Ovary (tissue), 10 donors: ENCODE measurements around the gene MME. TPM values are rescaled to one million over a fixed set of nuclear protein-coding genes. Genes with fewer than 3 reads are reported as not detected.
A peak's percentile ranks its signal among the peaks of the same experiment; 100 is the strongest.

Experiments
- DNase-seq, 5 donors: peaks; one replicate each; pipeline ENCODE4 v3.0.0-alpha.2; 2019 to 2020
- H3K27ac ChIP-seq, 2 donors: fragments of 200-600 bp; one replicate each; pipeline versions ENCODE4 v1.5.1 to v1.8.0; 2019 to 2022
- H3K27me3 ChIP-seq: fragments of 200-600 bp; one replicate; pipeline ENCODE4 v1.8.0; 2022
- H3K36me3 ChIP-seq: fragments of 200-600 bp; sonication (generic); one replicate; pipeline ENCODE4 v1.5.1; 2019
- H3K4me1 ChIP-seq: one replicate; pipeline ENCODE4 v1.8.1; 2013; ENCODE audit warnings: mild to moderate bottlenecking, moderate library complexity; ENCODE audit not compliant: insufficient read depth
- H3K4me3 ChIP-seq: fragments of 200-600 bp; sonication (generic); one replicate; pipeline ENCODE4 v1.5.1; 2017
- H3K9me3 ChIP-seq, 2 donors: fragments of 200-600 bp in 1 of 2; sonication (generic) in 1 of 2; one replicate each; pipeline versions ENCODE4 v1.5.1 to v1.8.1; 2013 to 2019; ENCODE audit warnings: mild to moderate bottlenecking in 1 of 2, moderate library complexity in 1 of 2
- EP300 ChIP-seq: sonication (generic); formaldehyde crosslinking; IDR thresholded peaks from one replicate; pipeline ENCODE4 v1.6.1; 2017; ENCODE audit warnings: antibody characterized with exemption
- POLR2A ChIP-seq: fragments of 450-650 bp; IDR thresholded peaks from one replicate; pipeline ENCODE4 v1.6.1; 2017; ENCODE audit warnings: antibody characterized with exemption, mild to moderate bottlenecking, moderate library complexity
- WGBS, 3 donors: extraction: QIAGEN DNeasy Blood & Tissue Kit in 1 of 3; methylation state at CpG; one replicate each; pipeline versions ENCODE4 v1.1.5 to v1.1.7; 2013 to 2017; 5-methylcytosine and 5-hydroxymethylcytosine counted together
- intact Hi-C, 4 donors: fragments of 100-400 bp; cut with DNase I; formaldehyde crosslinking; loops; one replicate each; pipeline versions ENCODE4 v1.11.0 to v1.15.1; 2022 to 2023
- long read RNA-seq, 3 donors: library from polyadenylated mRNA in 2 of 3; unstranded in 2 of 3; transcript quantifications; one replicate each; pipeline ENCODE4 v2.0.0 and lab custom pipeline, GENCODE V29; 2021 to 2026
- polyA plus RNA-seq, 2 donors: library from polyadenylated mRNA; stranded (reverse); fragments of 200-250 nt in 1 of 2; fragments of 350-450 nt in 1 of 2; fragmentation: Illumina TruSeq in 1 of 2; extraction: RNeasy Lipid Tissue Mini Kit (QIAGEN cat#74804) in 1 of 2; gene quantifications; one replicate each; pipeline ENCODE4 v1.2.3, GENCODE V29; 2013 to 2014
- total RNA-seq, 7 donors: library from RNA; depleted of rRNA in 2 of 7; stranded (reverse); fragments of >200 nt in 2 of 7; fragmentation: NEBNext Ultra II Directional in 3 of 7; extraction: Animal tissue kit (Norgen Biotek cat#: 25700) in 3 of 7; gene quantifications; one replicate each; pipeline versions ENCODE4 v1.1.0 to v1.2.4, GENCODE V29; 2016 to 2023
- TF ChIP-seq, protein P1 (sequence below), 3 donors: fragments of 450-650 bp in 2 of 3; fragments of 200-600 bp in 1 of 3; IDR thresholded peaks; one replicate each; pipeline versions ENCODE4 v1.5.1 to v1.8.0; 2016 to 2022; ENCODE audit warnings: antibody characterized with exemption in 3 of 3, mild to moderate bottlenecking in 1 of 3
- donor health status: DM: no; HTN: no; CAD: no; lungs with moderate emphysema.
- donor health status: DM: no; HTN: no; CAD: no.
- donor health status: Bipolar disorder and iron deficiency.
- donor health status: DM: yes; HTN: yes; CAD: no.
- donor health status: DM: no; HTN: no; CAD: no.
- donor health status: DM: yes; HTN: yes; CAD: no.

The MME gene
- total RNA-seq (1 to 10 TPM in 6 of 7 donors, under 1 TPM in 1; 0.56 to 3.1 (median 1.5) TPM), polyA plus RNA-seq (1 to 10 TPM in 1 of 2 donors, under 1 TPM in 1; 0.80 to 2.5 TPM)
- long read RNA-seq, donor 1 = 0 reads
- long read RNA-seq, donor 2, full-length matches to known transcripts = 6 of 6 reads
- long read RNA-seq, donor 2, partial matches to known transcripts = 0 of 6 reads
- long read RNA-seq, donor 2, other reads (novel, unspliced or antisense) = 0 of 6 reads
- long read RNA-seq, donor 3, full-length matches to known transcripts = 1 of 2 reads
- long read RNA-seq, donor 3, partial matches to known transcripts = 0 of 2 reads
- long read RNA-seq, donor 3, other reads (novel, unspliced or antisense) = 1 of 2 reads

DNA sequence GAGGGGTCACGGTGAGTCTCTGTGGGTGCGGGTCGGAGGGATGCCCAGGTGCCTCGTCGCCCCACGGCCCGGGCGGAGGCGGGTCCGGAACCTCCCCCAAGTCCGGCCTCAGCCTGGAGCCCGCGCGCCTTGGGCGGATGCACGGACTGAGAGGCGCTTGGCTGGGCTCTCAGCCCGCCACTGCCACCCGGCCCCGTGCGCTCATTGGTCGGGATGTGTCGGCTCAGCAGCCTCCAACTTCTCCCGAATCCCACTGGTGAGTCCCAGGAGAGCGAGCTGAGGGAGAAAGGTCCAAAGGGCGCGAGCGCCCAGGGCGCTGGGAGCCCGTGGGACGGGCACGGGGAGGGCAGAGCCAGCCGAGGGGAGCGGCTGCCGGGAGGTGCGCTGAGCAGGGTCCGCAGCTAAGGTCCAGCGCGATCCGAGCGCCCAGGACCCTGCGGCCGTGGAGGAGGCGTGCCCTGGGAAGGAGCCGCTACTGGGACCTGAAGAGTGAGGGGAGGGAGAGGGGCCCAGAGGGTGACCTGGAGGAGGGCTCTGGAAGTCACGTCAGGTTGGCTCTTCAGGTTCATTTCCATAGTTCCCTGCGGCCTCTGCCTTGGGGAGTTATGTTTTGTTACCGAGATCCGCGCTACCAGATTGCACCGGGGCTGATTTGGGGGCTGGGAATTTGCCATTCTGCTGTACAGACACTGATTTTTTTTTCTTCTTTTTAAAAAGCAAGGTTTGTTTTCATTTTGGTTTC is at the start of gene MME:
TSS of gene MME (plus strand) at position 574 of the 742 bp plus-strand sequence. CDS start 3,849 bp downstream, outside the sequence.
- intact Hi-C loops = no loop called here

DNA sequence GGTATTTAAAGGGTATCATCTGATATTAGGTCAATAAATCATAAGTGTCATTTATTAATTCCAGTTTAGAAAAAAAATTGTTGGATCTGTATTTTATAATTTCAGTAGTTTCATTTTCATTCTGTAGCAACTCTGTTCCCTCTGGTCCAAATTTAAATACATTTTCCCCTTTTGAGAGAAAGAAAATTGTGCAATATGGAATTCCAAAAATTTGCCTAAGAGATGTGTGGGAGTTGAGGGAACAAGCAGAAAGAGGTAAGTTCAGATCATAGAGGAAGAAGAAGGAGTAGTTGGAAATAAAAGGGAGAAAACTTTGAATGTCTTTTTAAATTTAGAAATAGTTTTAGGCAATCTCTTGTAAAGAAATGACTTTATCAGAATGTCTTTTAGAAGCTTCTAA is 48.9 kb upstream of the MME start:
- TF ChIP-seq EP300 (no peak), POLR2A (no peak)
- TF ChIP-seq, protein P1, sequence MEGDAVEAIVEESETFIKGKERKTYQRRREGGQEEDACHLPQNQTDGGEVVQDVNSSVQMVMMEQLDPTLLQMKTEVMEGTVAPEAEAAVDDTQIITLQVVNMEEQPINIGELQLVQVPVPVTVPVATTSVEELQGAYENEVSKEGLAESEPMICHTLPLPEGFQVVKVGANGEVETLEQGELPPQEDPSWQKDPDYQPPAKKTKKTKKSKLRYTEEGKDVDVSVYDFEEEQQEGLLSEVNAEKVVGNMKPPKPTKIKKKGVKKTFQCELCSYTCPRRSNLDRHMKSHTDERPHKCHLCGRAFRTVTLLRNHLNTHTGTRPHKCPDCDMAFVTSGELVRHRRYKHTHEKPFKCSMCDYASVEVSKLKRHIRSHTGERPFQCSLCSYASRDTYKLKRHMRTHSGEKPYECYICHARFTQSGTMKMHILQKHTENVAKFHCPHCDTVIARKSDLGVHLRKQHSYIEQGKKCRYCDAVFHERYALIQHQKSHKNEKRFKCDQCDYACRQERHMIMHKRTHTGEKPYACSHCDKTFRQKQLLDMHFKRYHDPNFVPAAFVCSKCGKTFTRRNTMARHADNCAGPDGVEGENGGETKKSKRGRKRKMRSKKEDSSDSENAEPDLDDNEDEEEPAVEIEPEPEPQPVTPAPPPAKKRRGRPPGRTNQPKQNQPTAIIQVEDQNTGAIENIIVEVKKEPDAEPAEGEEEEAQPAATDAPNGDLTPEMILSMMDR (IDR thresholded peaks at IDR 0.05) = no peak
- no peaks in the 10 kb centered on the region for H3K4me1 ChIP-seq
- H3K9me3 ChIP-seq = no peaks in the 10 kb centered on the region
- H3K27me3 ChIP-seq = no peaks in the 10 kb centered on the region
- H3K4me3 ChIP-seq = no peak overlapping the region
- DNase-seq = no peak
- no peak overlapping the region for H3K27ac ChIP-seq
- intact Hi-C loops = no loop called here
- H3K36me3 ChIP-seq = no peaks in the 10 kb centered on the region

More for the DNA sequence above, at the start of gene MME:
- WGBS, 3 donors = 1% methylated on average over 31 to 51 of the region's 51 CpGs
- peaks cover 1% of the 10 kb centered on the region for H3K4me1 ChIP-seq
- no peaks in the 10 kb centered on the region for H3K9me3 ChIP-seq
- H3K4me3 ChIP-seq = peak within 1 kb of the TSS; percentile 33
- no peaks in the 10 kb centered on the region for H3K27me3 ChIP-seq
- TF ChIP-seq POLR2A = no peak
- TF ChIP-seq, protein P1 (IDR thresholded peaks at IDR 0.05) = no peak
- no peak for TF ChIP-seq EP300
- H3K27ac ChIP-seq = no peak within 1 kb of the TSS
- no peaks in the 10 kb centered on the region for H3K36me3 ChIP-seq
- DNase-seq = peak in 3 of 5 donors; percentile 7 to 40 (median 24)

DNA sequence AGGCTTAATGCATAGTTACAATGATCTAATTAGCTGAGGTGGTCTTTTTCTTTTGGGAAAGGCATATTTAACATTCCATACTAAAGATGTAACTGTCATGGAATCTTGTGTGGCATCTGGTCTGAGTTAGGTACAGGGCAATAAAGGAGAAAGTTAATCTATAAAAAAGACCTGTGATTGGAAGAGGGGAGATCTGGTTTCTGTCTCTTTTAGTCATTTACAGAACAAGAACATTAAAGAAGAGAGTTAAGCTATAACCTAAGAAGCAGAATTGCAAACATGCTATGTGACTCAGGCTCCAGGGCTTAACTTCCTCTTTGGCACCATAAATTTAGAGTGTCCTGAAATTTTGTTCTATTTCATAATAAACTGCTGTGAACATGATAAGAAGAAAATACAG is 47.2 kb upstream of the MME start:
- Histone ChIP-seq H3K4me3 (no peak overlapping the region), H3K27me3 (no peaks in the 10 kb centered on the region), H3K4me1 (no peaks in the 10 kb centered on the region), H3K27ac (no peak overlapping the region), H3K36me3 (no peaks in the 10 kb centered on the region), H3K9me3 (no peaks in the 10 kb centered on the region)
- no peak for TF ChIP-seq EP300
- TF ChIP-seq, protein P1 (IDR thresholded peaks at IDR 0.05) = no peak
- TF ChIP-seq POLR2A = no peak
- intact Hi-C loops = no loop called here
- DNase-seq = no peak

DNA sequence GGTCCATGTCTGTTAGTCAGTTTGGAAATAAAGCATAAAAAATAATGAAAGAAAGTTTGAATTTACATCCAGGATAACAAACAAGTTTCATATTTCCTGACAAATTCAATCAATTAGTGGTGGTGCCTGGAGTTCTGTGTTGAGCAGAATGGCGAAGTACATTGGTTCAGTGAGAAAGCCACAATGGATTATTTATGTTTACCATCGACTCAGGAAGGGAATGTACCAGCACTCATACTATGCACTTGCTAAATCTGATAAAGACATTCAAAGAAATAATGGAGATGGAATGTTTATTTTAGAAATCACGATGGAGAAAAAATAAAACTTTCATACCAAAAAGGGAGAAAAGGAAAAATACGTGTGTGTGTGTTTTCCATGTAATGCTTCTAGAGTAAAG is 45.3 kb upstream of the MME start:
- intact Hi-C loops = no loop called here
- no peak overlapping the region for H3K27ac ChIP-seq
- no peaks in the 10 kb centered on the region for H3K27me3 ChIP-seq
- no peaks in the 10 kb centered on the region for H3K4me1 ChIP-seq
- H3K4me3 ChIP-seq = no peak overlapping the region
- no peaks in the 10 kb centered on the region for H3K36me3 ChIP-seq
- TF ChIP-seq, protein P1 (IDR thresholded peaks at IDR 0.05) = no peak
- TF ChIP-seq POLR2A = no peak
- TF ChIP-seq EP300 = no peak
- no peaks in the 10 kb centered on the region for H3K9me3 ChIP-seq
- WGBS, 3 donors = 66 to 70% (median 67%) methylated on average over 4 of the region's 4 CpGs
- no peak for DNase-seq
